ENCODE measurements around the gene KIF1C.

The KIF1C gene

DNA sequence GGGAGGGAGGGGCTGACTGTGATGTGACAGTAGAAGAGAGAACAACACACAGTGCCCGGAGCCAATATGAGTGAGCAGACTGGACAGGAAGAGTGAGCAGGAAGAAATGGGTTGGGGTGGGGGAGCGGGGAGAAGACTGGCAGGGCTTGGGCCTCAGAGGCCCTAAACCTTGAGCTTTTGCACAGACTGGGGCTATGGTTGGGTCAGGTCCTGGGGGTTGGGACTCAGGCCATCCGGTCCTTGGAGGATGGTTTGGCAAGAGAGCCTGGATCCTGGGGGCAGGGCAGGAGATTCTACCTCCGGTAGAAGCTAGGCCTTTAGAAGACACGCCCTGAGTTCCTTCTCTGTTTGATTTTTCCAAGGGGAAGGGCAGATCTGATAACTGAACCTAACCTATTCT lies 11.3 kb upstream of the KIF1C start:
- Histone ChIP-seq H3K27me3 (ENCODE audit: control insufficient read depth, insufficient read depth, low read length, poor library complexity, severe bottlenecking) (peaks cover 11% of the 10 kb centered on the region), H3K9me3 (ENCODE audit: control insufficient read depth, low read length) (no peaks in the 10 kb centered on the region), H3K36me3 (ENCODE audit: control insufficient read depth, insufficient read depth, low read length) (no peaks in the 10 kb centered on the region), H3K27ac (ENCODE audit: insufficient read depth, low read depth, low read length, poor library complexity, severe bottlenecking) (no peak overlapping the region), H3K4me3 (ENCODE audit: insufficient read depth, low read depth, low read length) (peak overlapping the region; percentile 76), H3K4me1 (ENCODE audit: control insufficient read depth, insufficient read depth, low read length) (peaks cover 10% of the 10 kb centered on the region)
- WGBS, 2 experiments, result 81 to 89% methylated on average over 5 of the region's 5 CpGs

- WGBS, 2 experiments, result 2 to 3% methylated on average over 78 of the region's 78 CpGs
- Histone ChIP-seq H3K27ac (ENCODE audit: insufficient read depth, low read depth, low read length, poor library complexity, severe bottlenecking) (no peak within 1 kb of the TSS), H3K27me3 (ENCODE audit: control insufficient read depth, insufficient read depth, low read length, poor library complexity, severe bottlenecking) (peaks cover 11% of the 10 kb centered on the region), H3K36me3 (ENCODE audit: control insufficient read depth, insufficient read depth, low read length) (no peaks in the 10 kb centered on the region), H3K9me3 (ENCODE audit: control insufficient read depth, low read length) (no peaks in the 10 kb centered on the region), H3K4me3 (ENCODE audit: insufficient read depth, low read depth, low read length) (peak within 1 kb of the TSS; percentile 76), H3K4me1 (ENCODE audit: control insufficient read depth, insufficient read depth, low read length) (peaks cover 10% of the 10 kb centered on the region)
Measured at GRCh38 chr17:4986951-4987766, 10.6 kb upstream of the KIF1C start, which contains the start of gene CAMTA2. Gene CAMTA2, minus strand, starts transcription at chr17:4987675. Its CDS starts 1,453 bp downstream, at chr17:4986222.

GRCh38 chr17:4987767-4988567 lies 9.8 kb upstream of the KIF1C start:
- H3K4me3 ChIP-seq (ENCODE audit: insufficient read depth, low read depth, low read length), result peak overlapping the region; percentile 76
- peaks cover 10% of the 10 kb centered on the region for H3K4me1 ChIP-seq (ENCODE audit: control insufficient read depth, insufficient read depth, low read length)
- peaks cover 11% of the 10 kb centered on the region for H3K27me3 ChIP-seq (ENCODE audit: control insufficient read depth, insufficient read depth, low read length, poor library complexity, severe bottlenecking)
- no peaks in the 10 kb centered on the region for H3K36me3 ChIP-seq (ENCODE audit: control insufficient read depth, insufficient read depth, low read length)
- no peaks in the 10 kb centered on the region for H3K9me3 ChIP-seq (ENCODE audit: control insufficient read depth, low read length)
- 25 to 26% methylated on average over 30 of the region's 30 CpGs for WGBS, 2 experiments
- no peak overlapping the region for H3K27ac ChIP-seq (ENCODE audit: insufficient read depth, low read depth, low read length, poor library complexity, severe bottlenecking)

DNA sequence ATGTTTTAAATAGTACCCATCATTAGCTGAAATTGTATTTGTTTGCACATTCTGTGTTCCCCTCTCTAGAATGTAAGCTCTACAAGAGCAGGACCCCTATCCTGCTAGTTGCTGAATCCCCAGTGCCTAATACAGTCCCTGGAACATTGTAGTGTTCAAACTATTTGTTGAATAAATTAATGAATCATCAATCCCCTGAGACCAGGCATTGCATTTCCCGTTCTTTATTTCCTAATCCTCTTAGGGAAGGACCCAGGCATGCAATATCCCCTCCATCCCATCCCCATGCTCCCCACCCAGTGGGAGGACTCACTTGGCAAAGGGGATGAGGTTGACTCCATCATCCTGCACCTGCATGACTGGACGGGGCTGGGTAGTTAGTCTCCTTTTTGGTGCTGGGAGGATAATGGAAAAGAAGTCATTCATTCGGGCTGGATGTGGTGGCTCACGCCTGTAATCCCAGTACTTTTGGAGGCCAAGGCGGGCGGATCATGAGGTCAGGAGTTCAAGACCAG lies 3.6 kb upstream of the KIF1C start:
- H3K36me3 ChIP-seq (ENCODE audit: control insufficient read depth, insufficient read depth, low read length), result no peaks in the 10 kb centered on the region
- 88 to 89% methylated on average over 6 of the region's 6 CpGs for WGBS, 2 experiments
- peaks cover 24% of the 10 kb centered on the region for H3K27me3 ChIP-seq (ENCODE audit: control insufficient read depth, insufficient read depth, low read length, poor library complexity, severe bottlenecking)
- H3K4me1 ChIP-seq (ENCODE audit: control insufficient read depth, insufficient read depth, low read length), result peaks cover 8% of the 10 kb centered on the region
- H3K27ac ChIP-seq (ENCODE audit: insufficient read depth, low read depth, low read length, poor library complexity, severe bottlenecking), result no peak overlapping the region
- no peaks in the 10 kb centered on the region for H3K9me3 ChIP-seq (ENCODE audit: control insufficient read depth, low read length)
- H3K4me3 ChIP-seq (ENCODE audit: insufficient read depth, low read depth, low read length), result no peak overlapping the region

GRCh38 chr17:4998027-4998731 lies 429 bp downstream of the KIF1C start:
- 0 to 1% methylated on average over 55 of the region's 55 CpGs for WGBS, 2 experiments
- Histone ChIP-seq H3K4me3 (ENCODE audit: insufficient read depth, low read depth, low read length) (peak overlapping the region; percentile 89), H3K36me3 (ENCODE audit: control insufficient read depth, insufficient read depth, low read length) (peaks cover 18% of the 10 kb centered on the region), H3K9me3 (ENCODE audit: control insufficient read depth, low read length) (no peaks in the 10 kb centered on the region), H3K27me3 (ENCODE audit: control insufficient read depth, insufficient read depth, low read length, poor library complexity, severe bottlenecking) (peaks cover 24% of the 10 kb centered on the region), H3K27ac (ENCODE audit: insufficient read depth, low read depth, low read length, poor library complexity, severe bottlenecking) (no peak overlapping the region), H3K4me1 (ENCODE audit: control insufficient read depth, insufficient read depth, low read length) (peaks cover 17% of the 10 kb centered on the region)

DNA sequence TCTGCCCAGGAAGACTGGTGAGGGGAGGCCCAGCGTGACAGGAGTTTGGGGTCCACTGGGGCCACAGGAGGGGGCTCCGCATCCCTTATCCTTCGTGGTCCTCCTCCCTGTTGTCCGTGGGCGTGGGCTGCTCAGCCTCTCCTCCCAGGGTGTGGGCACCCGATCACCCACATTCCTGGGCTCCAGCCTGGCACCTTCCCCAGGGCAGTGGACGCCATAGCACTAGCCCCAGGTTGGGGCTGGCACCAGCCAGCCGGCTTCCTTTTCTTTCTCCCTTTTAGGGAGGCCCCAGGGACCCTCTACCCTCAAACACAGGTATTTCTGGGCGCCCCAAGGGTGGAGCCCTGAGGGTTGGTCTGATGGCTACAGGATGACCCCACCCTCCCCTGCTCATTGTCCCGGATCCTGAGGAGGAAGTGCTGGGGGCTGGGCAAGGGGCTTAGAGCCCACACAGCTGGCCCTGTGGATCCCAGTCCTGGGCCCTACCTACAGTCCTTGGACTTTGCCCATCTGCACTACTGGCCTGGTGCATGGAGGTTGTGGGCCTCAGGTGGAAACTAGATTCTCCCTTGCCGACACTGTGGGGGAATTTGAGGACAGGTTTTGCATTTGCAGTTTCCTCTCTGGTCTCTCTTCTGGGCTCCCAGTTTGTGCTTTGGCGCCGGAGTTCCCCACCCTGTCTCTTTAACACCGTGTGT lies 1.1 kb downstream of the KIF1C start:
- Histone ChIP-seq H3K4me3 (ENCODE audit: insufficient read depth, low read depth, low read length) (peak overlapping the region; percentile 89), H3K36me3 (ENCODE audit: control insufficient read depth, insufficient read depth, low read length) (peaks cover 20% of the 10 kb centered on the region), H3K4me1 (ENCODE audit: control insufficient read depth, insufficient read depth, low read length) (peaks cover 17% of the 10 kb centered on the region), H3K27me3 (ENCODE audit: control insufficient read depth, insufficient read depth, low read length, poor library complexity, severe bottlenecking) (peaks cover 24% of the 10 kb centered on the region), H3K9me3 (ENCODE audit: control insufficient read depth, low read length) (no peaks in the 10 kb centered on the region), H3K27ac (ENCODE audit: insufficient read depth, low read depth, low read length, poor library complexity, severe bottlenecking) (no peak overlapping the region)
- WGBS, 2 experiments, result 21 to 23% methylated on average over 14 of the region's 14 CpGs

- H3K27me3 ChIP-seq (ENCODE audit: control insufficient read depth, insufficient read depth, low read length, poor library complexity, severe bottlenecking), result peaks cover 24% of the 10 kb centered on the region
- peaks cover 17% of the 10 kb centered on the region for H3K4me1 ChIP-seq (ENCODE audit: control insufficient read depth, insufficient read depth, low read length)
- 75 to 77% methylated on average over 12 of the region's 12 CpGs for WGBS, 2 experiments
- peak overlapping the region; percentile 89 for H3K4me3 ChIP-seq (ENCODE audit: insufficient read depth, low read depth, low read length)
- no peak overlapping the region for H3K27ac ChIP-seq (ENCODE audit: insufficient read depth, low read depth, low read length, poor library complexity, severe bottlenecking)
- H3K9me3 ChIP-seq (ENCODE audit: control insufficient read depth, low read length), result no peaks in the 10 kb centered on the region
- peaks cover 27% of the 10 kb centered on the region for H3K36me3 ChIP-seq (ENCODE audit: control insufficient read depth, insufficient read depth, low read length)
Measured at GRCh38 chr17:4999430-5000093, 1.8 kb downstream of the KIF1C start.

DNA sequence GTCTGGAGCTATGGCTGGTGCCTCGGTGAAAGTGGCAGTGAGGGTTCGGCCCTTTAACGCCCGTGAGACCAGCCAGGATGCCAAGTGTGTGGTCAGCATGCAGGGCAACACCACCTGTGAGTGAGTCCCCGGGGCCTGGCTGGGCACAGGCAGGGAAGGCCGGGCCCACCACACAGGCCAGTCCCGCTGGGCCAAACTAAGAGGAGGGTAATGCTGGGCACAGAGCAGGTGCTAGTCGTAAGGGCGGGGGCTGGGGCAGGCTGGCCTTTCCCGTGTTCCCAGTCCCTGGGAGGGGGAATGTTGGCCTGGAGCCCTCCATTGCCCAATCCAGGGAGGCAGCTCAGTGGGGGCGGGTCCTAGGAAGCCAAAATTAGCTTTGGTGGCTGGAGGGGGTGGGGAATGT lies 2.5 kb downstream of the KIF1C start:
- peaks cover 17% of the 10 kb centered on the region for H3K4me1 ChIP-seq (ENCODE audit: control insufficient read depth, insufficient read depth, low read length)
- 84 to 86% methylated on average over 11 of the region's 11 CpGs for WGBS, 2 experiments
- no peak overlapping the region for H3K4me3 ChIP-seq (ENCODE audit: insufficient read depth, low read depth, low read length)
- no peak overlapping the region for H3K27ac ChIP-seq (ENCODE audit: insufficient read depth, low read depth, low read length, poor library complexity, severe bottlenecking)
- H3K9me3 ChIP-seq (ENCODE audit: control insufficient read depth, low read length), result no peaks in the 10 kb centered on the region
- H3K27me3 ChIP-seq (ENCODE audit: control insufficient read depth, insufficient read depth, low read length, poor library complexity, severe bottlenecking), result peaks cover 22% of the 10 kb centered on the region
- H3K36me3 ChIP-seq (ENCODE audit: control insufficient read depth, insufficient read depth, low read length), result peaks cover 28% of the 10 kb centered on the region

GRCh38 chr17:5002121-5002788 lies 4.5 kb downstream of the KIF1C start:
- peaks cover 28% of the 10 kb centered on the region for H3K36me3 ChIP-seq (ENCODE audit: control insufficient read depth, insufficient read depth, low read length)
- WGBS, 2 experiments, result 96 to 97% methylated on average over 20 of the region's 20 CpGs

More at GRCh38 chr17:5002121-5002788, 4.5 kb downstream of the KIF1C start:
- no peak overlapping the region for H3K27ac ChIP-seq (ENCODE audit: insufficient read depth, low read depth, low read length, poor library complexity, severe bottlenecking)
- peaks cover 17% of the 10 kb centered on the region for H3K4me1 ChIP-seq (ENCODE audit: control insufficient read depth, insufficient read depth, low read length)
- H3K27me3 ChIP-seq (ENCODE audit: control insufficient read depth, insufficient read depth, low read length, poor library complexity, severe bottlenecking), result peaks cover 2% of the 10 kb centered on the region
- no peak overlapping the region for H3K4me3 ChIP-seq (ENCODE audit: insufficient read depth, low read depth, low read length)
- H3K9me3 ChIP-seq (ENCODE audit: control insufficient read depth, low read length), result no peaks in the 10 kb centered on the region

Measured in ectodermal cell (in vitro differentiated cells).